Erythroblast (primary cell): Measurements from ENCODE around the gene KLK4.

Experiments
- GATA1 ChIP-seq: IDR thresholded peaks from 2 replicates; pipeline ENCODE4 v1.6.1; 2011; ENCODE audit warnings: low read depth, mild to moderate bottlenecking, control low read depth, low read length, moderate library complexity
- POLR2A ChIP-seq: IDR thresholded peaks from 2 replicates; pipeline ENCODE4 v1.6.1; 2011; ENCODE audit warnings: mild to moderate bottlenecking, low read length

- TF ChIP-seq POLR2A (no peak), GATA1 (no peak)
These were observed 21.0 kb upstream of the KLK4 start for GRCh38 chr19:50932018-50932689.
